Stomach (tissue), 9 donors: ENCODE measurements around the gene IQCE. TPM values are rescaled to one million over a fixed set of nuclear protein-coding genes. Genes with fewer than 3 reads are reported as not detected.

Experiments used
- DNase-seq, 2 donors: peaks; one replicate each; pipeline versions ENCODE4 v3.0.0 to v3.0.0-alpha.2; 2013 to 2019
- H3K27ac ChIP-seq, 5 donors: fragments of 200-600 bp in 4 of 5; sonication (generic) in 4 of 5; one replicate each; pipeline ENCODE4 v1.5.1; 2013 to 2019; ENCODE audit warnings: mild to moderate bottlenecking in 1 of 5, moderate library complexity in 1 of 5
- H3K27me3 ChIP-seq, 3 donors: fragments of 200-600 bp; sonication (generic); one replicate each; pipeline ENCODE4 v1.5.1; 2017 to 2019; ENCODE audit warnings: mixed run types in 1 of 3
- H3K36me3 ChIP-seq, 4 donors: fragments of 200-600 bp; sonication (generic); 1 replicate in 3 of 4; 2 replicates in 1 of 4; pipeline ENCODE4 v1.5.1; 2016 to 2019
- H3K4me1 ChIP-seq, 4 donors: fragments of 200-600 bp; sonication (generic); one replicate each; pipeline ENCODE4 v1.5.1; 2016 to 2019
- H3K4me3 ChIP-seq, 4 donors: fragments of 200-600 bp; sonication (generic) in 3 of 4; one replicate each; pipeline ENCODE4 v1.5.1; 2016 to 2019; ENCODE audit warnings: mild to moderate bottlenecking in 1 of 4
- H3K9me3 ChIP-seq, 4 donors: fragments of 200-600 bp; sonication (generic); one replicate each; pipeline ENCODE4 v1.5.1; 2016 to 2019
- EP300 ChIP-seq: sonication (generic); formaldehyde crosslinking; IDR thresholded peaks from one replicate; pipeline ENCODE4 v1.6.1; 2017; ENCODE audit warnings: antibody characterized with exemption
- POLR2A ChIP-seq, 4 donors: fragments of 450-650 bp; IDR thresholded peaks; one replicate each; pipeline ENCODE4 v1.6.1; 2016; ENCODE audit warnings: antibody characterized with exemption in 4 of 4, control low read depth in 2 of 4, mild to moderate bottlenecking in 1 of 4, moderate library complexity in 1 of 4
- POLR2AphosphoS5 ChIP-seq, 3 donors: sonication (generic); formaldehyde crosslinking; IDR thresholded peaks; one replicate each; pipeline ENCODE4 v1.6.1; 2016; ENCODE audit warnings: antibody characterized with exemption in 3 of 3
- WGBS, 5 donors: extraction: QIAGEN DNeasy Blood & Tissue Kit in 3 of 5; methylation state at CpG; one replicate each; pipeline versions ENCODE4 v1.1.5 to v1.1.7; 2013 to 2018; 5-methylcytosine and 5-hydroxymethylcytosine counted together
- intact Hi-C: fragments of 100-400 bp; cut with DNase I; formaldehyde crosslinking; loops from one replicate; pipeline ENCODE4 v1.15.1; 2023; ENCODE audit warnings: low total_unique reads
- polyA plus RNA-seq, 3 donors: library from polyadenylated mRNA; stranded (reverse); fragments of 200-250 nt; gene quantifications; one replicate each; pipeline ENCODE4 v1.2.3, GENCODE V29; 2013
- total RNA-seq, 5 donors: library from RNA; depleted of rRNA; stranded (reverse); fragments of >200 nt; gene quantifications; one replicate each; pipeline versions ENCODE4 v1.1.0 to v1.2.3, GENCODE V29; 2014 to 2016
- TF ChIP-seq, protein P1 (sequence below), 7 experiments: fragments of 450-650 bp in 4 of 7; fragments of 200-600 bp in 3 of 7; sonication (generic) in 3 of 7; IDR thresholded peaks; one replicate each; pipeline ENCODE4 v1.5.1; 2016 to 2019; ENCODE audit warnings: antibody characterized with exemption in 7 of 7, control low read depth in 2 of 7, mild to moderate bottlenecking in 1 of 7
- donor health status: healthy with polysubstance abuse.
- donor health status: Bipolar disorder and iron deficiency.
- donor health status: healthy.

Gene IQCE
- total and polyA plus RNA-seq, 8 donors: 1.8 to 248 (median 10.9) TPM

DNA sequence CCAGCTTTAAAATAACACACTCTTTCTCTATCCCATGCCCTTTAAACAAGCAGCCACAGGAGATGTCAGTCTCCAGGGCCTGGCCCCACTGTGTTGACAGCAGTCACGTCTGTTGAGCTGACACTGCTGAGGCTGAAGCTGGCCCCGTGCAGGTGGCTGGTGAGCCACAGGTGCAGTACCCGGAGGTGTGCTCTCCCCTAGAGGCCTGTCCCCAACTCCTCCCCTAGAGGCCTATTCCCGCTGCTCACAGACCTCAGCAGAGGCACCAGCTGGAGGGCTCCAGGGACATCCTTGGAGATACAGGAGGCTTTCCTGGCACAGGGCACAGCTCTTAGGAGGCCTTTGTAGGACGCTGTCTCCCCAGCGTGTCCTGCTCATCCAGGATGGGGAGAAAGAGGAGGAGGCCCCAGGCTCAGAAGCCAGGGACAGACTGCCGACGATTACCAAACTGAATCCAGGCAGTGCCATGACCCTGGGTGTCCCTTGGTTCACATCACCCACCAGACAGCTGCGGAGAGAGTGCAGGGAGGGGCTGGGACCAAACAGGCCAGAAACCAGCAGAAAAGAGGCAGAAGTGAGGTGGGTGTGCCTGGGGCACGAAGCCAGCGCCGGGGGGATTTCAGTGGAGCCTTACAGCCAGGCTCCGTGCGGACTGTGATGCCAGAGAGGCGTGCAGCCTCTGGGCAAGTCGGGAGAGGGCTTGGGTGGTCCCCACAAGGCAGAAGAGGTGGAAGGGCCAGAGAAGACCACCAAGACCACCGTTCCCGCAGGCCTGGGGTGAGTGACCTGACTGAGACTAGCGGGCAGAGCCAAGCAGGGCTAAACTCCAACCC is 54.5 kb downstream of the IQCE start:
- Histone ChIP-seq H3K27me3 (no peaks in the 10 kb centered on the region), H3K4me3 (no peak overlapping the region), H3K4me1 (peaks cover 16 to 48% (median 30%) of the 10 kb centered on the region in 4 donors), H3K9me3 (no peaks in the 10 kb centered on the region), H3K36me3 (peaks cover 0 to 17% (median 13%) of the 10 kb centered on the region in 4 donors), H3K27ac (peak overlapping the region in 1 of 5 donors; percentile 57)
- TF ChIP-seq POLR2A (IDR thresholded peaks at IDR 0.05): no peak
- TF ChIP-seq, protein P1, sequence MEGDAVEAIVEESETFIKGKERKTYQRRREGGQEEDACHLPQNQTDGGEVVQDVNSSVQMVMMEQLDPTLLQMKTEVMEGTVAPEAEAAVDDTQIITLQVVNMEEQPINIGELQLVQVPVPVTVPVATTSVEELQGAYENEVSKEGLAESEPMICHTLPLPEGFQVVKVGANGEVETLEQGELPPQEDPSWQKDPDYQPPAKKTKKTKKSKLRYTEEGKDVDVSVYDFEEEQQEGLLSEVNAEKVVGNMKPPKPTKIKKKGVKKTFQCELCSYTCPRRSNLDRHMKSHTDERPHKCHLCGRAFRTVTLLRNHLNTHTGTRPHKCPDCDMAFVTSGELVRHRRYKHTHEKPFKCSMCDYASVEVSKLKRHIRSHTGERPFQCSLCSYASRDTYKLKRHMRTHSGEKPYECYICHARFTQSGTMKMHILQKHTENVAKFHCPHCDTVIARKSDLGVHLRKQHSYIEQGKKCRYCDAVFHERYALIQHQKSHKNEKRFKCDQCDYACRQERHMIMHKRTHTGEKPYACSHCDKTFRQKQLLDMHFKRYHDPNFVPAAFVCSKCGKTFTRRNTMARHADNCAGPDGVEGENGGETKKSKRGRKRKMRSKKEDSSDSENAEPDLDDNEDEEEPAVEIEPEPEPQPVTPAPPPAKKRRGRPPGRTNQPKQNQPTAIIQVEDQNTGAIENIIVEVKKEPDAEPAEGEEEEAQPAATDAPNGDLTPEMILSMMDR (IDR thresholded peaks at IDR 0.05): no peak
- no peak for TF ChIP-seq POLR2AphosphoS5 (IDR thresholded peaks at IDR 0.05)
- no peak for TF ChIP-seq EP300
- no peak for DNase-seq
- WGBS, 5 donors: 76 to 88% (median 83%) methylated on average over 18 to 19 of the region's 19 CpGs
- intact Hi-C loops: no loop called here

DNA sequence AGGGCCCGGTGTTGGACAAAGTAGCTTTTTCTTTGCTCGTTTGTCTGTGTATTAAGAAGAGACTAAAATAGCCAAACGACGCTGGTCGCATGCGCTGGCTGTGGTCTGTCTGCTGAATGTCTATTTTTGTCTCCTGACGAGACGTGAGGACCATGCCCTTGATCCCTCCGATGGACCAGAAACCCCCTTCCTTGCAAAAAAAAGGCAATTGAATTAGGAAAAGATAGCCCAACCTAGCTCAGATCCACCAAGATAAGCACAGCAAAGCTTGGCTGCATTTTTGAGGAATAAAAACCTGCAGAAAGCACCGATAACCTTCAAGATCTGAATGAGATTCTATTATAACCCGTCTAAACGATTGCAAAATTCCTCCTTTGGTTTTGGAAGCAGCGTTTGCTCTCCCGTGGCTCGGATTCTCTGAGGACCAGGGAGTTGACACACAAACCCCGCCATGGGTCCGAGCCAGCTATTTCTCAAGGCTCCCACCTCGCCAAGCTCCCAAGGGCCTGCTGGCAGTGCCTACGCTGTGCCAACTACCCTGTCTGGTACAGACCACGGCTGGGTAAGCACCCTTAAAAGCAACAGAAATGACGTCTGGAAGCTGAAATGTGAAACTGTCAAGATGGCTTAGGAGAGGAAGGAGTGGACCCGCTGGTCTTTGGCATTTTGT is 55.3 kb downstream of the IQCE start:
- TF ChIP-seq, protein P1 (IDR thresholded peaks at IDR 0.05): no peak
- peak; percentile 31 to 60 (median 36) for TF ChIP-seq POLR2AphosphoS5 (IDR thresholded peaks at IDR 0.05)
- WGBS, 5 donors: 50 to 72% (median 68%) methylated on average over 22 of the region's 22 CpGs
- Histone ChIP-seq H3K4me1 (peaks cover 16 to 55% (median 36%) of the 10 kb centered on the region in 4 donors), H3K27me3 (no peaks in the 10 kb centered on the region), H3K36me3 (peaks cover 0 to 17% (median 13%) of the 10 kb centered on the region in 4 donors), H3K4me3 (no peak overlapping the region), H3K9me3 (no peaks in the 10 kb centered on the region), H3K27ac (peak overlapping the region in 1 of 5 donors; percentile 57)
- DNase-seq: peak in 1 of 2 donors; percentile 49
- intact Hi-C loops: no loop called here

DNA sequence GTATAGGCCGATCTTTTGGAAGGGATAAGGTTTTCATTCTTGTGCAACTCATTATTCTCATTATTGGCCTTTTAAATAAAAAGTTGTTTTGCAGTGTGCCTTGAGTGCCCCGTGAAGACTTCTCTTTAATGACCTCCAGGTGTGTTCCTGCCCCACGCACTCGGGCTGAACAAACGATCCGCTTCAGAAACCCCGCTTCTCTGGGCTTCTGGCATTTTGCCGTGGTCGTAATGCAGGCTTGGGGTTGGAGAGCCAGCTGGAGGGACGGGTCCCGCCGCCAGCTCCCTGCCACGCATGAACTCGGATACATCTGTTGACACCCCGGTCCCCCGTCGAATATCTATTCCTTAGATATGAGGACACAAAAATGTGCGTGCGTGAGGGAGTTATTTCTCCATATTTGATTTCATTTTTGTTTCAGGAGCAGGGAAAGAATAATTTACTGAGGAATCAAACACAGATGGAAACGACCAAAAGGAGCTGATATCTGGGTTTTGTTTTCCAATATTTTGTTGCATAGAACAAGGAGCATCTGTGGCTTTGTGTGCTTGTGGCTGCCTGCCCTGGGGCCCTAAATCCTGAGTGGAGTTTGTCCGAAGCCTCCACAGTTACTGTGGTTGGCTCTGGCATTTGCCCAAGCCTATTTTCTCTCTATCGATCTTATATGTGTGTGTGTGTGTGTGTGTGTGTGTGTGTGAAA is 56.0 kb downstream of the IQCE start:
- DNase-seq: peak in 1 of 2 donors; percentile 46
- Histone ChIP-seq H3K27ac (peak overlapping the region in 1 of 5 donors; percentile 57), H3K4me1 (peaks cover 16 to 60% (median 38%) of the 10 kb centered on the region in 4 donors), H3K36me3 (peaks cover 0 to 17% (median 12%) of the 10 kb centered on the region in 4 donors), H3K4me3 (no peak overlapping the region), H3K27me3 (no peaks in the 10 kb centered on the region), H3K9me3 (no peaks in the 10 kb centered on the region)
- TF ChIP-seq POLR2AphosphoS5 (IDR thresholded peaks at IDR 0.05) (no peak), EP300 (no peak), POLR2A (IDR thresholded peaks at IDR 0.05) (no peak)
- TF ChIP-seq, protein P1 (IDR thresholded peaks at IDR 0.05): no peak
- intact Hi-C loops: no loop called here
- 62 to 77% (median 75%) methylated on average over 22 of the region's 22 CpGs for WGBS, 5 donors
